ENCODE data around the gene UBE2O.

GRCh38 chr17:76442341-76443338 lies 10.3 kb downstream of the UBE2O start:
- no peak for TF ChIP-seq CTCF (IDR thresholded peaks at IDR 0.05; ENCODE audit: low read depth, low read length, missing input control)
- TF ChIP-seq RXRA (IDR thresholded peaks at IDR 0.05), result no peak
- TF ChIP-seq ZBTB33 (IDR thresholded peaks at IDR 0.05), result no peak
- no peak for TF ChIP-seq RAD21 (IDR thresholded peaks at IDR 0.05)
- no peak for TF ChIP-seq MAX (IDR thresholded peaks at IDR 0.05)

Data from liver (tissue), 3 donors.